NCI-H2196 treated with DMSO at 0.1 percent for 48 hours (cell line): Measurements from ENCODE around the gene LUC7L2.
"Not testable (repeated sequence)": the region's sequence is repeated elsewhere in the genome, so short reads cannot be mapped to it uniquely, and the experiment has no call there.

Experiments
- DNase-seq: peaks from one replicate; lab custom pipeline; 2025; ENCODE audit not compliant: unreplicated experiment; lab: John Stamatoyannopoulos, UW

Gene LUC7L2

GRCh38 chr7:139446051-139446890, 86.6 kb downstream of the LUC7L2 start:
- DNase-seq, result no peak

- DNase-seq, result no peak
Observed at GRCh38 chr7:139450851-139451250, 91.2 kb downstream of the LUC7L2 start.

- no peak for DNase-seq
Observed at GRCh38 chr7:139451638-139452037, 91.9 kb downstream of the LUC7L2 start.

- no peak for DNase-seq
Observed at GRCh38 chr7:139452958-139453672, 93.4 kb downstream of the LUC7L2 start.

GRCh38 chr7:139453673-139454321, 94.1 kb downstream of the LUC7L2 start:
- no peak for DNase-seq

GRCh38 chr7:139455789-139456188, 96.1 kb downstream of the LUC7L2 start:
- no peak for DNase-seq

- DNase-seq, result no peak
Observed at GRCh38 chr7:139456511-139456910, 96.8 kb downstream of the LUC7L2 start.

- no peak for DNase-seq
Observed at GRCh38 chr7:139457153-139457946, 97.7 kb downstream of the LUC7L2 start.

- not testable (repeated sequence) for DNase-seq
Observed at GRCh38 chr7:139463421-139463820, 103.7 kb downstream of the LUC7L2 start.

GRCh38 chr7:139464511-139464910, 104.8 kb downstream of the LUC7L2 start:
- DNase-seq, result not testable (repeated sequence)

GRCh38 chr7:139465072-139465471, 105.4 kb downstream of the LUC7L2 start:
- DNase-seq, result not testable (repeated sequence)

- DNase-seq, result not testable (repeated sequence)
Observed at GRCh38 chr7:139467729-139468128, 108.0 kb downstream of the LUC7L2 start.

- not testable (repeated sequence) for DNase-seq
Observed at GRCh38 chr7:139468281-139468680, 108.6 kb downstream of the LUC7L2 start.

- DNase-seq, result no peak
Observed at GRCh38 chr7:139471740-139472353, 112.2 kb downstream of the LUC7L2 start.
